Fibroblast of lung (primary cell): ENCODE results near the gene HPSE2. TPM values are rescaled to one million over a fixed set of nuclear protein-coding genes. Genes with fewer than 3 reads are reported as not detected.

Experiments used
- DNase-seq, 2 donors: peaks; one replicate each; pipeline versions ENCODE4 v3.0.0 to v3.0.0-alpha.2; 2010; ENCODE audit warnings: low read depth in 2 of 2
- H2AFZ ChIP-seq: 2 replicates; pipeline ENCODE4 v1.5.1; 2012; ENCODE audit warnings: low read length, control low read depth, inconsistent platforms
- H3K27ac ChIP-seq: 2 replicates; pipeline ENCODE4 v1.5.1; 2011; ENCODE audit warnings: low read length, control low read depth; ENCODE audit not compliant: insufficient read depth
- H3K27me3 ChIP-seq: 2 replicates; pipeline ENCODE4 v1.5.1; 2011; ENCODE audit warnings: mild to moderate bottlenecking, low read length; ENCODE audit not compliant: control insufficient read depth, insufficient read depth
- H3K36me3 ChIP-seq: 2 replicates; pipeline ENCODE4 v1.5.1; 2011; ENCODE audit warnings: low read length; ENCODE audit not compliant: control insufficient read depth, insufficient read depth
- H3K4me1 ChIP-seq: 2 replicates; pipeline ENCODE4 v1.5.1; 2011; ENCODE audit warnings: low read length; ENCODE audit not compliant: control insufficient read depth, insufficient read depth; ENCODE audit errors: extremely low read depth
- H3K4me2 ChIP-seq: 2 replicates; pipeline ENCODE4 v1.5.1; 2011; ENCODE audit warnings: low read length, control low read depth; ENCODE audit not compliant: insufficient read depth; ENCODE audit errors: extremely low read depth
- H3K4me3 ChIP-seq, 4 experiments: fragments of 200-600 bp in 1 of 4; sonication (generic) in 1 of 4; replicated peaks in 1 of 4; 2 replicates each; pipeline ENCODE4 v1.5.1; 2011 to 2016; ENCODE audit warnings: low read length in 4 of 4, low read depth in 3 of 4, mild to moderate bottlenecking in 3 of 4, control low read depth in 2 of 4, inconsistent platforms in 1 of 4, mixed read lengths in 1 of 4; ENCODE audit not compliant: insufficient read depth in 1 of 4; ENCODE audit errors: control extremely low read depth in 1 of 4
- H3K79me2 ChIP-seq: 2 replicates; pipeline ENCODE4 v1.5.1; 2012; ENCODE audit warnings: mild to moderate bottlenecking, low read length, inconsistent platforms; ENCODE audit not compliant: control insufficient read depth, insufficient read depth
- H3K9ac ChIP-seq: 2 replicates; pipeline ENCODE4 v1.5.1; 2011; ENCODE audit warnings: mild to moderate bottlenecking, low read length, control low read depth; ENCODE audit not compliant: insufficient read depth
- H3K9me3 ChIP-seq: 2 replicates; pipeline ENCODE4 v1.5.1; 2012; ENCODE audit warnings: low read depth, low read length; ENCODE audit not compliant: control insufficient read depth, insufficient read depth
- H4K20me1 ChIP-seq: 2 replicates; pipeline ENCODE4 v1.5.1; 2011; ENCODE audit warnings: low read length; ENCODE audit not compliant: control insufficient read depth, insufficient read depth; ENCODE audit errors: extremely low read depth
- CTCF ChIP-seq, 2 donors: IDR thresholded peaks in 1 of 2; conservative IDR thresholded peaks in 1 of 2; 1 replicate in 1 of 2; 2 replicates in 1 of 2; pipeline ENCODE4 v1.5.1; 2011 to 2012; ENCODE audit warnings: low read length in 2 of 2, control low read depth in 1 of 2, inconsistent platforms in 1 of 2, low read depth in 1 of 2, mild to moderate bottlenecking in 1 of 2
- EZH2 ChIP-seq: IDR thresholded peaks from 2 replicates; pipeline ENCODE4 v1.5.1; 2012; ENCODE audit warnings: low read length, control low read depth, mild to moderate bottlenecking; ENCODE audit errors: missing control alignments
- polyA plus RNA-seq, 2 donors: library from polyadenylated mRNA; depleted of rRNA in 1 of 2; stranded (reverse) in 1 of 2; unstranded in 1 of 2; fragments of >200 nt; gene quantifications; 2 replicates each; pipeline ENCODE4 v1.2.1, GENCODE V29; 2011 to 2012; ENCODE audit warnings: missing spikeins in 1 of 2
- total RNA-seq: library from RNA; depleted of rRNA; stranded (reverse); fragments of >200 nt; gene quantifications from 2 replicates; pipeline ENCODE4 v1.2.1, GENCODE V29; 2014

The HPSE2 gene
- total and polyA plus RNA-seq, 2 donors (not counting 1 experiment from before 2014, with no cell fraction given) = 0.02 to 0.17 TPM

DNA sequence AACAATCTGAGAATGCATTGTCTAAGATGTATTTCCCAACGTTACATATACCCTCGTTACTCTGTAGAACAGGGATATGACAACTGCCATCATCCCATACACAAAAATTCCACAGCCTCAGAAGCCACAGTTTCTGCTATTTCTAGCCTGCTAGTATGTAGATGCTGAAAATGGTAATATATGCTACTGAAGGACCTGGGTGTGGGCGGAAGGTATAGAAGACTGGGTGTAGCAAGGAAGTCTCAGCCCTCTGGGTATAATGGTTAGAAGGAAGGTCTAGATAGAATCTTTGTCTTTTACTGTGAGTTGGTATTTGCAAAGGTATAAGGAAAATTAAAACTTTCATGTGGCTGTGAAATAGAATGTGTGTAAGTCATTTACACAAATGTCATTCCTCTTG is 709.7 kb downstream of the HPSE2 start:
- no peaks in the 10 kb centered on the region for H4K20me1 ChIP-seq
- H3K9ac ChIP-seq = no peak overlapping the region
- no peaks in the 10 kb centered on the region for H3K79me2 ChIP-seq
- no peak overlapping the region for H3K4me2 ChIP-seq
- no peak for TF ChIP-seq EZH2
- no peak for TF ChIP-seq CTCF (conservative IDR thresholded peaks at IDR 0.05 in 1 of 2, IDR thresholded peaks at IDR 0.05 in 1 of 2; ENCODE audit: low read depth in 1 of 2, low read length in 2 of 2)
- H3K27me3 ChIP-seq = no peaks in the 10 kb centered on the region
- H3K4me1 ChIP-seq = no peaks in the 10 kb centered on the region
- no peak for DNase-seq
- no peaks in the 10 kb centered on the region for H3K36me3 ChIP-seq
- H2AFZ ChIP-seq = no peak overlapping the region
- no peak overlapping the region for H3K27ac ChIP-seq
- no peaks in the 10 kb centered on the region for H3K9me3 ChIP-seq
- no peak overlapping the region for H3K4me3 ChIP-seq

GRCh38 chr10:98524124-98524523 is 711.5 kb downstream of the HPSE2 start:
- no peaks in the 10 kb centered on the region for H4K20me1 ChIP-seq
- TF ChIP-seq CTCF (conservative IDR thresholded peaks at IDR 0.05 in 1 of 2, IDR thresholded peaks at IDR 0.05 in 1 of 2; ENCODE audit: low read depth in 1 of 2, low read length in 2 of 2) (no peak), EZH2 (no peak)
- H3K79me2 ChIP-seq = no peaks in the 10 kb centered on the region
- no peaks in the 10 kb centered on the region for H3K9me3 ChIP-seq
- no peaks in the 10 kb centered on the region for H3K36me3 ChIP-seq
- no peaks in the 10 kb centered on the region for H3K27me3 ChIP-seq
- H2AFZ ChIP-seq = no peak overlapping the region
- H3K4me1 ChIP-seq = no peaks in the 10 kb centered on the region
- H3K27ac ChIP-seq = no peak overlapping the region
- H3K4me2 ChIP-seq = no peak overlapping the region
- no peak overlapping the region for H3K9ac ChIP-seq
- no peak overlapping the region for H3K4me3 ChIP-seq
- DNase-seq = no peak

DNA sequence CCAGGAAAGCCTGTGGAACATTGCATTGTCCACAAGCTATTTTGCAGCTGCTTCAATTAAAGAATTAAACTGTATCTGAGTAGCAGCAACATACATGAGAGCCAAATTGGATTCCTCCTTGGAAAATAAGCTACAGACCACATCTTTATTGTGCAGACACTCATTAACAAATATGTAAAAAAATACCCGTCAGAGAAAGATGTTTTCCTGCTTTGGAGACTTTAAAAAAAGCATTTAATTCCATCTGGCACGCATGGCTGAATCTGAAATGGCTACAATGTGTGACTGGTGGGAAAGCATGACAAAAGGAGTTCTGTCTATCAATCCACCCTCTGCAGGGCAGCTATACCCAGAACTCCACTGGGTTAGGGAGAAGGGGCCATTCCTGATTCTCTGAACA is 715.8 kb downstream of the HPSE2 start:
- no peak overlapping the region for H3K4me2 ChIP-seq
- no peaks in the 10 kb centered on the region for H3K79me2 ChIP-seq
- H2AFZ ChIP-seq = no peak overlapping the region
- H3K36me3 ChIP-seq = no peaks in the 10 kb centered on the region
- no peaks in the 10 kb centered on the region for H3K9me3 ChIP-seq
- H3K4me3 ChIP-seq = no peak overlapping the region
- no peak overlapping the region for H3K9ac ChIP-seq
- H4K20me1 ChIP-seq = no peaks in the 10 kb centered on the region
- H3K27me3 ChIP-seq = no peaks in the 10 kb centered on the region
- DNase-seq = no peak
- H3K27ac ChIP-seq = no peak overlapping the region
- no peaks in the 10 kb centered on the region for H3K4me1 ChIP-seq
- TF ChIP-seq EZH2 (no peak), CTCF (conservative IDR thresholded peaks at IDR 0.05 in 1 of 2, IDR thresholded peaks at IDR 0.05 in 1 of 2; ENCODE audit: low read depth in 1 of 2, low read length in 2 of 2) (no peak)
